HepG2 (cell line): ENCODE data around the gene BCL7A. TPM values are rescaled to one million over a fixed set of nuclear protein-coding genes. Genes with fewer than 3 reads are reported as not detected.

ENCODE experiments used
- AKAP8 ChIP-seq: sonication (generic); formaldehyde crosslinking; IDR thresholded peaks from 2 replicates; pipeline ENCODE4 v1.5.1; 2020; ENCODE audit warnings: mild to moderate bottlenecking, missing genetic modification reagents
- CREB1 ChIP-seq, 2 experiments: fragments of 450-650 bp in 1 of 2; IDR thresholded peaks; 2 replicates each; pipeline ENCODE4 v1.6.1; 2016 to 2017; ENCODE audit warnings: control low read depth in 1 of 2, mild to moderate bottlenecking in 1 of 2, missing compliant biosample characterization in 1 of 2, missing genetic modification characterization in 1 of 2
- CREM ChIP-seq, 2 experiments: sonication (generic) in 1 of 2; formaldehyde crosslinking in 1 of 2; IDR thresholded peaks; 2 replicates each; pipeline versions ENCODE4 v1.4.0 to v1.6.1; 2016 to 2020; ENCODE audit warnings: antibody characterized with exemption in 1 of 2, mild to moderate bottlenecking in 1 of 2, missing genetic modification reagents in 1 of 2
- EEA1 ChIP-seq: sonication (generic); formaldehyde crosslinking; IDR thresholded peaks from 2 replicates; pipeline ENCODE4 v1.5.1; 2020; ENCODE audit warnings: mild to moderate bottlenecking, missing genetic modification reagents, borderline replicate concordance
- HHEX ChIP-seq: IDR thresholded peaks from 2 replicates; pipeline ENCODE4 v1.6.1; 2016; ENCODE audit warnings: control low read depth
- HNRNPUL1 ChIP-seq: fragments of 200-400 bp; formaldehyde crosslinking; IDR thresholded peaks from 2 replicates; pipeline ENCODE4 v1.6.1; 2017; ENCODE audit warnings: low read depth, mild to moderate bottlenecking, low read length, moderate library complexity
- KDM5B ChIP-seq: sonication (generic); formaldehyde crosslinking; IDR thresholded peaks from 2 replicates; pipeline ENCODE4 v1.4.0; 2020; ENCODE audit warnings: missing genetic modification reagents, mild to moderate bottlenecking, borderline replicate concordance
- MLLT10 ChIP-seq: sonication (generic); formaldehyde crosslinking; IDR thresholded peaks from 2 replicates; pipeline ENCODE4 v1.4.0; 2020; ENCODE audit warnings: missing genetic modification reagents
- MTF2 ChIP-seq: sonication (generic); formaldehyde crosslinking; IDR thresholded peaks from 2 replicates; pipeline ENCODE4 v1.5.0; 2020; ENCODE audit warnings: missing genetic modification reagents, borderline replicate concordance
- NFE2 ChIP-seq: sonication (generic); formaldehyde crosslinking; IDR thresholded peaks from 2 replicates; pipeline ENCODE4 v1.4.0; 2020; ENCODE audit warnings: missing genetic modification reagents
- POLR2AphosphoS2 ChIP-seq: IDR thresholded peaks from 2 replicates; pipeline ENCODE4 v1.6.1; 2011; ENCODE audit warnings: low read depth, low read length, improper control_type of control experiment
- SMAD1 ChIP-seq: sonication (generic); formaldehyde crosslinking; IDR thresholded peaks from 2 replicates; pipeline ENCODE4 v1.4.0; 2020; ENCODE audit warnings: missing genetic modification reagents, low read depth, mild to moderate bottlenecking, borderline replicate concordance
- TEAD3 ChIP-seq: optimal IDR thresholded peaks from 2 replicates; pipeline ENCODE3; 2016; ENCODE audit warnings: borderline replicate concordance
- TRIM24 ChIP-seq: sonication (generic); formaldehyde crosslinking; IDR thresholded peaks from 2 replicates; pipeline ENCODE4 v1.8.0; 2022; ENCODE audit warnings: mild to moderate bottlenecking, missing genetic modification reagents
- ZC3H13 ChIP-seq: sonication (generic); formaldehyde crosslinking; IDR thresholded peaks from 2 replicates; pipeline ENCODE4 v1.8.1; 2023; ENCODE audit warnings: mild to moderate bottlenecking, missing genetic modification reagents, moderate library complexity
- ZFP36L1 ChIP-seq: sonication (generic); formaldehyde crosslinking; IDR thresholded peaks from 2 replicates; pipeline ENCODE4 v1.8.0; 2022; ENCODE audit warnings: mild to moderate bottlenecking, missing genetic modification reagents, moderate library complexity
- ZMYM2 ChIP-seq: sonication (generic); formaldehyde crosslinking; IDR thresholded peaks from 2 replicates; pipeline ENCODE4 v1.8.0; 2022; ENCODE audit warnings: mild to moderate bottlenecking, missing genetic modification reagents
- ZNF138 ChIP-seq: sonication (generic); formaldehyde crosslinking; IDR thresholded peaks from 2 replicates; pipeline ENCODE4 v1.5.0; 2020; ENCODE audit warnings: mild to moderate bottlenecking, low read depth, missing genetic modification reagents
- ZNF207 ChIP-seq: fragments of 450-650 bp; IDR thresholded peaks from 2 replicates; pipeline ENCODE4 v1.6.1; 2016; ENCODE audit warnings: antibody characterized with exemption, borderline replicate concordance
- ZNF766 ChIP-seq: sonication (generic); formaldehyde crosslinking; IDR thresholded peaks from 2 replicates; pipeline ENCODE4 v1.5.0; 2020; ENCODE audit warnings: missing genetic modification reagents, borderline replicate concordance
- ZNF777 ChIP-seq: sonication (generic); formaldehyde crosslinking; IDR thresholded peaks from 2 replicates; pipeline ENCODE4 v1.4.0; 2020; ENCODE audit warnings: missing genetic modification reagents
- ZNF850 ChIP-seq: sonication (generic); formaldehyde crosslinking; conservative IDR thresholded peaks from 2 replicates; pipeline ENCODE4 v1.9.0; 2021; ENCODE audit warnings: mild to moderate bottlenecking, missing genetic modification reagents
- ZZZ3 ChIP-seq: sonication (generic); formaldehyde crosslinking; IDR thresholded peaks from 2 replicates; pipeline ENCODE4 v1.4.0; 2020; ENCODE audit warnings: missing genetic modification reagents, mild to moderate bottlenecking, borderline replicate concordance
- polyA plus RNA-seq, 8 experiments: library from polyadenylated mRNA; depleted of rRNA in 3 of 8; stranded (reverse) in 7 of 8; unstranded in 1 of 8; fragments of >200 nt; fragmentation: Illumina TruSeq in 4 of 8; extraction: Trizol in 4 of 8; gene quantifications; 2 replicates each; pipeline versions ENCODE4 v1.2.1 to v1.2.3, GENCODE V29; 2011 to 2016; ENCODE audit warnings: low read depth in 4 of 8, missing spikeins in 1 of 8, mixed read lengths in 1 of 8; ENCODE audit not compliant: insufficient read depth in 1 of 8
- total RNA-seq, 5 experiments: library from RNA; depleted of rRNA; stranded (reverse); fragments of >200 nt; fragmentation: Illumina TruSeq; extraction: Trizol; gene quantifications; 2 replicates each; pipeline ENCODE4 v1.2.3, GENCODE V29; 2016; ENCODE audit warnings: low read depth in 1 of 5
- TF ChIP-seq, protein P1 (sequence below): sonication (generic); formaldehyde crosslinking; conservative IDR thresholded peaks from 2 replicates; pipeline ENCODE4 v1.4.0; 2020; ENCODE audit warnings: missing genetic modification reagents
- TF ChIP-seq, protein P2 (sequence below): sonication (generic); formaldehyde crosslinking; IDR thresholded peaks from 2 replicates; pipeline ENCODE4 v1.8.1; 2023; ENCODE audit warnings: mild to moderate bottlenecking, inconsistent platforms, moderate library complexity, missing genetic modification reagents, borderline replicate concordance

Gene BCL7A
- total and polyA plus RNA-seq, 2 of the 13 experiments (the other 11 are each of a cell fraction or from before 2014, with no cell fraction given), result 4.1 to 6.2 TPM

DNA sequence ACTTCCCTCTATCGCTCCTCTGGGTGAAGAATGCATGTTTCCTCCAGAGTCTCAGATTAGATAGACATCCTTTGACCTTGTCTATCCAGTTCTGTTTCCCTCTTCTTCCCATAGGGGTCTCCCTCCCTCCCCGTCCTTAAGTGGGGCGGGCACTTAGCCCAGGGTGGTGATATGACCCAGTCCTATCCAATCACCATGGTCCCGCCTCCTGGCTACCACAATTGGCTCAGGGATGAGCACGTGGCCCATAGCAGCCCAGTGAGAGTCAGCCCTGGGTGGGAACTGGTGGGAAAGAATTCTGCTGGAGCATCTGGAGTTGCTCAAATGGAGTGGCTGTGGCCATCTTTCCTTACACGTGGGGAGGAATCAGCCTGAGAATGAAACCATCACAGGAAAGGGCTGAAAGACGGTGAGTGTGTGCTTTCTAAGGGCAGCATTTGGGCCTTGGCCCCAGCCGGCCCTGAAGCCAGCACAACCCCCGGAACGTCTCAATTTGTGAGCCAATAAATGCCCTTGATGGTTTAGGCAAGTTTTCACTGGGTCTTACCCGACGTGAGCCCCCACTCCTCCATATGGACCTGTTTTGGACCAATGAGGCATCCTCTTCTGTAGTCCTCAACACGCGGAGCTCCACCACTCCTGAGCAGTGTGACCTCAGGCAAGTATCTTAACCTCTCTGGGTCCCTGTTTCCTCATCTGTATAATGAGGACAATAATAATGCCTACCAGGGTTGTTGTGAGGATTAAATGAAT, 42.5 kb downstream of the BCL7A start (continued):
- TF ChIP-seq, protein P1, sequence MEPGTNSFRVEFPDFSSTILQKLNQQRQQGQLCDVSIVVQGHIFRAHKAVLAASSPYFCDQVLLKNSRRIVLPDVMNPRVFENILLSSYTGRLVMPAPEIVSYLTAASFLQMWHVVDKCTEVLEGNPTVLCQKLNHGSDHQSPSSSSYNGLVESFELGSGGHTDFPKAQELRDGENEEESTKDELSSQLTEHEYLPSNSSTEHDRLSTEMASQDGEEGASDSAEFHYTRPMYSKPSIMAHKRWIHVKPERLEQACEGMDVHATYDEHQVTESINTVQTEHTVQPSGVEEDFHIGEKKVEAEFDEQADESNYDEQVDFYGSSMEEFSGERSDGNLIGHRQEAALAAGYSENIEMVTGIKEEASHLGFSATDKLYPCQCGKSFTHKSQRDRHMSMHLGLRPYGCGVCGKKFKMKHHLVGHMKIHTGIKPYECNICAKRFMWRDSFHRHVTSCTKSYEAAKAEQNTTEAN (CRISPR knock-in tag), result 0 out of 2 replicates have a peak, but pooled peaks have one; percentile 49
- TF ChIP-seq AKAP8 (CRISPR knock-in tag), result no peak; the same call in 1 of the 2 replicates
- no peak for TF ChIP-seq HNRNPUL1
- TF ChIP-seq POLR2AphosphoS2, result no peak
- no peak for TF ChIP-seq ZNF777 (CRISPR knock-in tag)
- no peak for TF ChIP-seq ZNF766 (CRISPR knock-in tag)
- TF ChIP-seq CREM (IDR thresholded peaks at IDR 0.05), result no peak
- TF ChIP-seq CREM (CRISPR knock-in tag; IDR thresholded peaks at IDR 0.05), result no peak
- TF ChIP-seq NFE2 (CRISPR knock-in tag), result no peak
- 0 out of 2 replicates have a peak, but pooled peaks have one; percentile 22 for TF ChIP-seq ZC3H13
- TF ChIP-seq ZMYM2 (CRISPR knock-in tag), result no peak
- 0 out of 2 replicates have a peak, but pooled peaks have one; percentile 4 for TF ChIP-seq ZFP36L1 (CRISPR knock-in tag)
- TF ChIP-seq TEAD3 (CRISPR knock-in tag), result no peak
- TF ChIP-seq, protein P2, sequence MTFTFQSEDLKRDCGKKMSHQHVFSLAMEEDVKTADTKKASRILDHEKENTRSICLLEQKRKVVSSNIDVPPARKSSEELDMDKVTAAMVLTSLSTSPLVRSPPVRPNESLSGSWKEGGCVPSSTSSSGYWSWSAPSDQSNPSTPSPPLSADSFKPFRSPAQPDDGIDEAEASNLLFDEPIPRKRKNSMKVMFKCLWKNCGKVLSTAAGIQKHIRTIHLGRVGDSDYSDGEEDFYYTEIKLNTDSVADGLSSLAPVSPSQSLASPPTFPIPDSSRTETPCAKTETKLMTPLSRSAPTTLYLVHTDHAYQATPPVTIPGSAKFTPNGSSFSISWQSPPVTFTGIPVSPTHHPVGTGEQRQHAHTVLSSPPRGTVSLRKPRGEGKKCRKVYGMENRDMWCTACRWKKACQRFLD, result no peak
- no peak for TF ChIP-seq ZNF850 (CRISPR knock-in tag)
- no peak for TF ChIP-seq SMAD1
- TF ChIP-seq ZNF207, result no peak
- TF ChIP-seq MLLT10 (CRISPR knock-in tag), result no peak
- TF ChIP-seq ZZZ3 (CRISPR knock-in tag), result 0 out of 2 replicates have a peak, but pooled peaks have one; percentile 15
- 0 out of 2 replicates have a peak, but pooled peaks have one; percentile 46 for TF ChIP-seq EEA1 (CRISPR knock-in tag)
- no peak for TF ChIP-seq MTF2
- peak; percentile 62; the same call in 1 of the 2 replicates for TF ChIP-seq KDM5B (CRISPR knock-in tag)
- TF ChIP-seq TRIM24 (CRISPR knock-in tag), result no peak
- TF ChIP-seq HHEX, result no peak
- no peak for TF ChIP-seq ZNF138 (CRISPR knock-in tag)
- TF ChIP-seq CREB1 (IDR thresholded peaks at IDR 0.05), result peak; percentile 40
- TF ChIP-seq CREB1 (CRISPR knock-in tag; IDR thresholded peaks at IDR 0.05), result peak; percentile 35; the same call in 1 of the 2 replicates
